ENCODE measurements around the gene NR2F1.

GRCh38 chr5:93593476-93594131, 10.6 kb downstream of the NR2F1 start:
- TF ChIP-seq CTCF (conservative IDR thresholded peaks at IDR 0.05 in 1 of 2, IDR thresholded peaks at IDR 0.05 in 1 of 2; ENCODE audit: extremely low read depth in 1 of 2, insufficient read depth in 1 of 2, low read depth in 1 of 2, low read length in 2 of 2) (no peak), EZH2 (IDR thresholded peaks at IDR 0.05; ENCODE audit: borderline replicate concordance, low read length) (no peak)
